ENCODE measurements around the gene PLEKHA8. TPM values are rescaled to one million over a fixed set of nuclear protein-coding genes. Genes with fewer than 3 reads are reported as not detected.

The PLEKHA8 gene
- total RNA-seq, 1 donor from 2014 or later: 43.8 TPM

DNA sequence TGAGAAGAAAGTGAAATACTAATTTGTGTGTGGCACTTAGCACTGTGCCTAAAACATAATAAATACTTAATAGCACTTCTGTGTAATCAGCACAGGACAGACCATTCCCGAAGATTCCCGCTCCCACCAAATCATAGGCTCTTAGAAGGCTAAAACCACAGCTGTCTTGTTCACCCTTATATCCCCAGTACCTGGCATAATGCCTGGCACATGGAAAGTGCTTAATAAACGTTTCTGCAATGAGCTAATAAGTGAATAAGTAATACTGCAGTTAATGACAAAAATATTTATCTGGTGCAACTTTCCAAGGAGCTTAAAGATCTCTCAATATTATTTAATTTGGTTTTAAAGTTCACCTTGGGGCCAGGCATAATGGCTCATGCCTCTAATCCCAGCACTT is 149.8 kb downstream of the PLEKHA8 start:
- no peak for DNase-seq (ENCODE audit: low spot score)
- H3K4me1 Mint-ChIP-seq (ENCODE audit: unreplicated experiment): no peaks in the 10 kb centered on the region
- H3K4me3 Mint-ChIP-seq (ENCODE audit: unreplicated experiment): no peak overlapping the region
- no peaks in the 10 kb centered on the region for H3K9me3 Mint-ChIP-seq (ENCODE audit: unreplicated experiment)
- TF ChIP-seq, protein P1, sequence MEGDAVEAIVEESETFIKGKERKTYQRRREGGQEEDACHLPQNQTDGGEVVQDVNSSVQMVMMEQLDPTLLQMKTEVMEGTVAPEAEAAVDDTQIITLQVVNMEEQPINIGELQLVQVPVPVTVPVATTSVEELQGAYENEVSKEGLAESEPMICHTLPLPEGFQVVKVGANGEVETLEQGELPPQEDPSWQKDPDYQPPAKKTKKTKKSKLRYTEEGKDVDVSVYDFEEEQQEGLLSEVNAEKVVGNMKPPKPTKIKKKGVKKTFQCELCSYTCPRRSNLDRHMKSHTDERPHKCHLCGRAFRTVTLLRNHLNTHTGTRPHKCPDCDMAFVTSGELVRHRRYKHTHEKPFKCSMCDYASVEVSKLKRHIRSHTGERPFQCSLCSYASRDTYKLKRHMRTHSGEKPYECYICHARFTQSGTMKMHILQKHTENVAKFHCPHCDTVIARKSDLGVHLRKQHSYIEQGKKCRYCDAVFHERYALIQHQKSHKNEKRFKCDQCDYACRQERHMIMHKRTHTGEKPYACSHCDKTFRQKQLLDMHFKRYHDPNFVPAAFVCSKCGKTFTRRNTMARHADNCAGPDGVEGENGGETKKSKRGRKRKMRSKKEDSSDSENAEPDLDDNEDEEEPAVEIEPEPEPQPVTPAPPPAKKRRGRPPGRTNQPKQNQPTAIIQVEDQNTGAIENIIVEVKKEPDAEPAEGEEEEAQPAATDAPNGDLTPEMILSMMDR (IDR thresholded peaks at IDR 0.05; ENCODE audit: unreplicated experiment): no peak
- H3K27ac Mint-ChIP-seq (ENCODE audit: unreplicated experiment): no peak overlapping the region
- H3K27me3 Mint-ChIP-seq (ENCODE audit: unreplicated experiment): no peaks in the 10 kb centered on the region
- no peaks in the 10 kb centered on the region for H3K36me3 Mint-ChIP-seq (ENCODE audit: low read depth, unreplicated experiment)

- H3K36me3 Mint-ChIP-seq (ENCODE audit: low read depth, unreplicated experiment): no peaks in the 10 kb centered on the region
- no peak overlapping the region for H3K27ac Mint-ChIP-seq (ENCODE audit: unreplicated experiment)
Observed at GRCh38 chr7:30178748-30179436, 150.7 kb downstream of the PLEKHA8 start.

More at GRCh38 chr7:30178748-30179436, 150.7 kb downstream of the PLEKHA8 start:
- Mint-ChIP-seq H3K27me3 (ENCODE audit: unreplicated experiment) (no peaks in the 10 kb centered on the region), H3K4me3 (ENCODE audit: unreplicated experiment) (no peak overlapping the region), H3K4me1 (ENCODE audit: unreplicated experiment) (no peaks in the 10 kb centered on the region), H3K9me3 (ENCODE audit: unreplicated experiment) (no peaks in the 10 kb centered on the region)
- no peak for DNase-seq (ENCODE audit: low spot score)
- TF ChIP-seq, protein P1 (IDR thresholded peaks at IDR 0.05; ENCODE audit: unreplicated experiment): no peak

Other genes with a start within 250 kb of the PLEKHA8 start
- 1.5 TPM for gene WIPF3, start 221.9 kb upstream of the PLEKHA8 start, total RNA-seq (ENCODE audit: unreplicated experiment)
- gene SCRN1, start 38.6 kb upstream of the PLEKHA8 start, total RNA-seq (ENCODE audit: unreplicated experiment): 64.4 TPM
- 15.1 TPM for gene FKBP14, start 1.7 kb upstream of the PLEKHA8 start, total RNA-seq (ENCODE audit: unreplicated experiment)
- gene MTURN, start 106.6 kb downstream of the PLEKHA8 start, total RNA-seq (ENCODE audit: unreplicated experiment): 18.0 TPM